Measurements from ENCODE around the gene FLRT1. TPM values are rescaled to one million over a fixed set of nuclear protein-coding genes. Genes with fewer than 3 reads are reported as not detected.

The FLRT1 gene
- total RNA-seq, 4 donors from 2014 or later, result 0.32 to 1.4 (median 0.90) TPM

DNA sequence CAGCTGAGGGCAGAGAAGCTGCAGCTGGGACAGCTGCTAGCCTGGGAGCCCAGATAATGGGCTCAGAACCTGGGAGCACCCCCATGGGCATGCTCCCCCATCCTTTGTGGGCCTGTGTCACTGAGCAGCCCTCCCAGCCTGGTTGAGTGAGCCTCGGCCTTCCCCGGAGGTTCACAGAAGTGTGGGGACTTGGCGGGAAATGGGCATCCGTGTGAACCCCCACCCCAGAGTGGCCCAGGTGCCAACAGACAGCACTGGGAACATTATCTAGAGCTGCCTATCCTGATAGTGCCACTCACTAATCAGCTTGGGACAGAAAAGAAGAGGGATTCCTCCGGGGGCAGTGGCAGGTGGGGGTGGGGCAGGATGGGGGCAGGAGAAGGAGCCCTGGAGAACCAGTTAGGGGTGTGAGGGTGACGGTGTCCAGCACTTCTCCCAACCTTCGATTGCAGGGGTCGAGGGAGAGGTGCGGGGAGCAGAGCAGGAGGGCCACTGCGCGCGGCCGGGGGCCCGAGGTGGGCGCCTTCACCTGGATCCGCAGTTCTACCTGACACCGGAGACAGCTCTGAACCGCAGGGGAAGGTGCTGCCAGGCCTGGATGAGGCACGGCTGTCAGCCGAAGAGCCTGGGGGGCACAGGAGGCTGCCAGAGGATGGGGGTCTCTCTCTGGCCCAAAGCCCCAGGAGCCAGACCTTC is 33.1 kb downstream of the FLRT1 start:
- 88% methylated on average over 20 of the region's 20 CpGs; no CpG with 5 or more reads in 1 of the 2 donors for WGBS, 2 donors (ENCODE audit: low coverage in 1 of 2)
- in situ Hi-C loops (cut with MboI; ENCODE audit: low pct_ligation_motif_present in 1 of 4, low pct_unique_long_range_greater_than_20kb in 1 of 4, low sequenced_read_pairs in 3 of 4) (no loop called here), intact Hi-C loops (cut with DNase I; ENCODE audit: low total_unique reads) (no loop called here)
- H3K36me3 ChIP-seq, result no peaks in the 10 kb centered on the region
- no peak overlapping the region for H3K27ac ChIP-seq
- no peaks in the 10 kb centered on the region for H3K4me1 ChIP-seq
- H3K27me3 ChIP-seq, result no peaks in the 10 kb centered on the region
- DNase-seq, result no peak
- no peak overlapping the region for H3K4me3 ChIP-seq
- no peak for TF ChIP-seq POLR2A (IDR thresholded peaks at IDR 0.05)
- TF ChIP-seq EP300 (IDR thresholded peaks at IDR 0.05; ENCODE audit: low read depth), result no peak
- no peak for TF ChIP-seq POLR2AphosphoS5 (IDR thresholded peaks at IDR 0.05)
- TF ChIP-seq, protein P1, sequence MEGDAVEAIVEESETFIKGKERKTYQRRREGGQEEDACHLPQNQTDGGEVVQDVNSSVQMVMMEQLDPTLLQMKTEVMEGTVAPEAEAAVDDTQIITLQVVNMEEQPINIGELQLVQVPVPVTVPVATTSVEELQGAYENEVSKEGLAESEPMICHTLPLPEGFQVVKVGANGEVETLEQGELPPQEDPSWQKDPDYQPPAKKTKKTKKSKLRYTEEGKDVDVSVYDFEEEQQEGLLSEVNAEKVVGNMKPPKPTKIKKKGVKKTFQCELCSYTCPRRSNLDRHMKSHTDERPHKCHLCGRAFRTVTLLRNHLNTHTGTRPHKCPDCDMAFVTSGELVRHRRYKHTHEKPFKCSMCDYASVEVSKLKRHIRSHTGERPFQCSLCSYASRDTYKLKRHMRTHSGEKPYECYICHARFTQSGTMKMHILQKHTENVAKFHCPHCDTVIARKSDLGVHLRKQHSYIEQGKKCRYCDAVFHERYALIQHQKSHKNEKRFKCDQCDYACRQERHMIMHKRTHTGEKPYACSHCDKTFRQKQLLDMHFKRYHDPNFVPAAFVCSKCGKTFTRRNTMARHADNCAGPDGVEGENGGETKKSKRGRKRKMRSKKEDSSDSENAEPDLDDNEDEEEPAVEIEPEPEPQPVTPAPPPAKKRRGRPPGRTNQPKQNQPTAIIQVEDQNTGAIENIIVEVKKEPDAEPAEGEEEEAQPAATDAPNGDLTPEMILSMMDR (IDR thresholded peaks at IDR 0.05), result no peak
- H3K9me3 ChIP-seq, result no peaks in the 10 kb centered on the region

DNA sequence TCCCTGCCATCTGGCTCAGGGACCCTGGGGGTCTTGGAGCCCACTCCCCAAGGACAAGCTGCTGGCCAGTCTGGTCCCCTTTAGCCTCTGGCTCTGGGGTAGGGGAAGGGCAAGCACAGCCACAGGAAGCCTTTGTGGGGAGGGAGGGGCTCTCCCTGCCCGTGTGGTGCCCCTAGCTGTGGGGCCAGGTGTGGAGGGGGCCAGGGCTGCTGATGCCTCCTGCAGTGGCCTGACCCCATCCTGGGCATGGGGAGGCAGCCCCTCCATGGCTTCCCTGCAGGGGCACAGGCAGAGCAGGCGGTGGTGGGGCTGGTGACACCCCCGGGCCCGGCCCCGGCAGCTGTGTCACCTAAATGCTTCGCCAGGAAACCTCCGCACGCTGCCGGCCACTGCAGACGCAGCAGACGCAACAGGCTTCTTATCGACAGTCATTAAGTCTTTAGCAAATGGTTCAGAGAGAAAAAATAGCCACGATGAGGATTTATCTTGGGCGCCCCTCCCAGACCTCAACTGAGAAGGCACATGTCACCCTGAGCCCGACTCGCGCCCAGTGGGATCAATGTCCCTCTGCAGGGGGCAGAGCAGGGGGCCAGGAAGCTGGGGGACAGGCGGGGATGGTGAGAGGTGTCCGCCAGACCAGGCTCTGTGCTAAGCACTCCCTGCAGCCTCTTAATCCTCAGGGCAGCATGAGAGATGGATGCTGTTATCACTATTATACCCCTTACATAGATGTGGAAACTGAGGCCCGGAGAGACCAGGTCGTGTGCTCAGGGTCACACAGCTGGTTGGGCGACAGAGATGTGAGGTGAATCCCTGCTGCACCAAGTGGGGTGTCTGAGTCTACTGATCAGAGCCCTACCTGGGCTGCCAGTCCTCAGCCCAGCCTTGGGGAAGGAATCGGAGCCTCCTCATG is 33.9 kb downstream of the FLRT1 start:
- no peak for DNase-seq

DNA sequence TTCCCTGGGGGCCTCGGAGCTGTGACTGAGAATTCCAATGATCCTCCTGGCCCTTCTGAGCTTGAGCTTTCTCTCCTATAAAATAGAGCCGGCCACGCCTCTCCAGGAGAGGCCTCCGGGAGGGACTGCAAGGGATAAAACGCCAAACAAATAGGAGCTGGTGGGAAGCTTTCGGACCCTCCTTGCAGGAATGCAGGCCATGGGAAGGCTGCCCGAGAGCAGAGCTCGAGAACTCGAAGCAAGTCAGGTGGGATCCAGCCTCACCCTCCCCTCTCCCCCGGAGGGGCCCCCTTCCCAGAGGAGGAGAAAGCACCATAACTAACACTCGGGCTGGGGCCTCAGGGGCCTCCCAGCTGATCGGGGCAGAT is 34.6 kb downstream of the FLRT1 start:
- Histone ChIP-seq H3K27me3 (no peaks in the 10 kb centered on the region), H3K4me3 (no peak overlapping the region), H3K4me1 (no peaks in the 10 kb centered on the region), H3K27ac (no peak overlapping the region), H3K9me3 (no peaks in the 10 kb centered on the region), H3K36me3 (no peaks in the 10 kb centered on the region)
- 75 to 81% methylated on average over 10 to 12 of the region's 12 CpGs for WGBS, 2 donors (ENCODE audit: low coverage in 1 of 2)
- intact Hi-C loops (cut with DNase I; ENCODE audit: low total_unique reads), result no loop called here
- in situ Hi-C loops (cut with MboI; ENCODE audit: low pct_ligation_motif_present in 1 of 4, low pct_unique_long_range_greater_than_20kb in 1 of 4, low sequenced_read_pairs in 3 of 4), result no loop called here
- TF ChIP-seq, protein P1 (IDR thresholded peaks at IDR 0.05), result no peak
- TF ChIP-seq POLR2A (IDR thresholded peaks at IDR 0.05) (no peak), EP300 (IDR thresholded peaks at IDR 0.05; ENCODE audit: low read depth) (no peak), POLR2AphosphoS5 (IDR thresholded peaks at IDR 0.05) (no peak)
- no peak for DNase-seq

More for the DNA sequence above, 33.9 kb downstream of the FLRT1 start:
- 73 to 88% methylated on average over 3 to 22 of the region's 23 CpGs for WGBS, 2 donors (ENCODE audit: low coverage in 1 of 2)
- H3K4me1 ChIP-seq, result no peaks in the 10 kb centered on the region
- intact Hi-C loops (cut with DNase I; ENCODE audit: low total_unique reads), result no loop called here
- H3K9me3 ChIP-seq, result no peaks in the 10 kb centered on the region
- H3K27ac ChIP-seq, result no peak overlapping the region
- no peak for TF ChIP-seq EP300 (IDR thresholded peaks at IDR 0.05; ENCODE audit: low read depth)
- TF ChIP-seq POLR2A (IDR thresholded peaks at IDR 0.05), result no peak
- no peak for TF ChIP-seq POLR2AphosphoS5 (IDR thresholded peaks at IDR 0.05)
- TF ChIP-seq, protein P1 (IDR thresholded peaks at IDR 0.05), result no peak
- in situ Hi-C loops (cut with MboI; ENCODE audit: low pct_ligation_motif_present in 1 of 4, low pct_unique_long_range_greater_than_20kb in 1 of 4, low sequenced_read_pairs in 3 of 4), result no loop called here
- H3K4me3 ChIP-seq, result no peak overlapping the region
- H3K36me3 ChIP-seq, result no peaks in the 10 kb centered on the region
- no peaks in the 10 kb centered on the region for H3K27me3 ChIP-seq

DNA sequence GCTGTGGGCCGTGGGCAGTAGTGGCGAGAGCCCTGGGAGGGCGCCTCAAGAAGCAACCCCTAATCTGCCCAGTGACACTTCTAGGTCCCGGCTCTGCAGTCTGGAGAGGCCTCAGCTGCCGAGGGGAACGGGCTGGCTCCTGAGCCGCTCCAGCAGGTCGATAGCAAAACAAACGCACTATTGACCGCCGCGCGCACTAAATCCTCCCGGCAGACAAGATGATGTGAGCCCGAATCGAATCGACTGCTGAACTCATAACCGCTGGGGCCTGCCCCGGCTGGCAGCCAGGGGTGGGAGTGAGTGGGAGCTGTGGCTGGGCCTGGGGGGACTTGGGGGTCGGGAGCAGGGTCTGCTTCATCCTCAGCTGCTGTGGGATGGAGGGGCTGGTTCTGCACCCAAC is 36.1 kb downstream of the FLRT1 start:
- intact Hi-C loops (cut with DNase I; ENCODE audit: low total_unique reads), result no loop called here
- no peak for DNase-seq
- 84 to 89% methylated on average over 5 to 17 of the region's 20 CpGs for WGBS, 2 donors (ENCODE audit: low coverage in 1 of 2)
- Histone ChIP-seq H3K4me3 (no peak overlapping the region), H3K27me3 (no peaks in the 10 kb centered on the region), H3K4me1 (no peaks in the 10 kb centered on the region), H3K36me3 (no peaks in the 10 kb centered on the region), H3K9me3 (no peaks in the 10 kb centered on the region), H3K27ac (no peak overlapping the region)
- in situ Hi-C loops (cut with MboI; ENCODE audit: low pct_ligation_motif_present in 1 of 4, low pct_unique_long_range_greater_than_20kb in 1 of 4, low sequenced_read_pairs in 3 of 4), result no loop called here
- no peak for TF ChIP-seq POLR2AphosphoS5 (IDR thresholded peaks at IDR 0.05)
- TF ChIP-seq POLR2A (IDR thresholded peaks at IDR 0.05), result no peak
- TF ChIP-seq, protein P1 (IDR thresholded peaks at IDR 0.05), result no peak
- no peak for TF ChIP-seq EP300 (IDR thresholded peaks at IDR 0.05; ENCODE audit: low read depth)
